Osteocyte (in vitro differentiated cells): ENCODE results near the gene HIBCH. TPM values are rescaled to one million over a fixed set of nuclear protein-coding genes. Genes with fewer than 3 reads are reported as not detected.
"Not testable (repeated sequence)": the region's sequence is repeated elsewhere in the genome, so short reads cannot be mapped to it uniquely, and the experiment has no call there.

Experiments used
- DNase-seq: peaks from one replicate; pipeline ENCODE4 v3.0.0; 2021; ENCODE audit warnings: mixed read lengths; ENCODE audit not compliant: unreplicated experiment; ENCODE audit errors: extremely low spot score
- H3K27ac Mint-ChIP-seq: one replicate; pipeline ENCODE4 v1.8.0; 2021; ENCODE audit warnings: mild to moderate bottlenecking, mixed read lengths; ENCODE audit not compliant: unreplicated experiment
- H3K27me3 Mint-ChIP-seq: one replicate; pipeline ENCODE4 v1.8.0; 2021; ENCODE audit warnings: mixed read lengths; ENCODE audit not compliant: unreplicated experiment
- H3K36me3 Mint-ChIP-seq: one replicate; pipeline ENCODE4 v1.8.0; 2021; ENCODE audit warnings: mixed read lengths; ENCODE audit not compliant: unreplicated experiment
- H3K4me1 Mint-ChIP-seq: one replicate; pipeline ENCODE4 v1.8.0; 2021; ENCODE audit warnings: mixed read lengths; ENCODE audit not compliant: unreplicated experiment
- H3K4me3 Mint-ChIP-seq: one replicate; pipeline ENCODE4 v1.8.0; 2021; ENCODE audit warnings: mild to moderate bottlenecking, moderate library complexity, mixed read lengths; ENCODE audit not compliant: unreplicated experiment
- H3K9me3 Mint-ChIP-seq: one replicate; pipeline ENCODE4 v1.8.0; 2021; ENCODE audit warnings: mixed read lengths; ENCODE audit not compliant: unreplicated experiment
- total RNA-seq: library from RNA; stranded (reverse); gene quantifications from 2 replicates; pipeline ENCODE4 v1.2.1, GENCODE V29; 2021
- TF ChIP-seq, protein P1 (sequence below): fragments of 200-600 bp; sonication (generic); IDR thresholded peaks from 2 replicates; pipeline ENCODE4 v1.5.0; 2021; ENCODE audit warnings: antibody characterized with exemption, mild to moderate bottlenecking, moderate library complexity

HIBCH gene
- total RNA-seq, 1 donor from 2014 or later, result 28.4 TPM

DNA sequence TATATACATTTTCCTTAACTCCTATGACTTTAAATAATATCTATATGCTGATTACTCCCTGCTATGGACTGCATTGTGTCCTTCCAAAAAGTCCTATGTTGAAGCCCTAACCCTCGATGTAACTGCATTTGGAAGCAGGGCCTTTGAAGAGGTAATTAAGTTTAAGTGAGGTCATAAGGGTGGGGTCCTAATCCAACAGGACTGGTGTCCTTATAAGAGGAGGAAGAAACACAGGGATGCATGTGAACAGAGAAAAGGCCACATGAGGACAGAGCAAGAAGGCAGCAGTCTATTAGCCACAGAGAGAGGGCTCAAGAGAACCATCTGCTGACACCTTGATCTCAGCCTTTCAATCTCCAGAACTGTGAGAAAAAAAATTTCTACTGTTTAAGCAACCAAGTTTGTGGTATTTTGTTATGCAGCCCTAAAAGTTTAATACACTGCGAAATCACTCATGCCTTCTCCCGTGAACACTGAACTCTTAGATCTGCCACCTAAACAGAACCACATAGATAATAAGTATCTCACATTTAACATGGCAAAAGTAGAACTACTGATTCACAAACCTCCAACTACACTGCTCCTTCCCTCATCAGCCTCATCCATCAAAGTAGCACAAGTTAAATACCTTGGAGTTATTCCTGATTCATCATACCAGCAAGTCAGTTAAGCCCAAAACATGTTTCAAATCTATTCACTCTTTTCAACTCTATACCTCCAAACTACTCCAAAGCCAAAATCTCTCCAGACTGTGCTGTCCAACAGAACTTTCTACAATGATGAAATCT is 65.4 kb downstream of the HIBCH start:
- Mint-ChIP-seq H3K4me1 (peaks cover 6% of the 10 kb centered on the region), H3K27me3 (no peaks in the 10 kb centered on the region), H3K27ac (no peak overlapping the region), H3K36me3 (peaks cover 40% of the 10 kb centered on the region), H3K9me3 (peaks cover 11% of the 10 kb centered on the region), H3K4me3 (no peak overlapping the region)
- no peak for DNase-seq
- TF ChIP-seq, protein P1, sequence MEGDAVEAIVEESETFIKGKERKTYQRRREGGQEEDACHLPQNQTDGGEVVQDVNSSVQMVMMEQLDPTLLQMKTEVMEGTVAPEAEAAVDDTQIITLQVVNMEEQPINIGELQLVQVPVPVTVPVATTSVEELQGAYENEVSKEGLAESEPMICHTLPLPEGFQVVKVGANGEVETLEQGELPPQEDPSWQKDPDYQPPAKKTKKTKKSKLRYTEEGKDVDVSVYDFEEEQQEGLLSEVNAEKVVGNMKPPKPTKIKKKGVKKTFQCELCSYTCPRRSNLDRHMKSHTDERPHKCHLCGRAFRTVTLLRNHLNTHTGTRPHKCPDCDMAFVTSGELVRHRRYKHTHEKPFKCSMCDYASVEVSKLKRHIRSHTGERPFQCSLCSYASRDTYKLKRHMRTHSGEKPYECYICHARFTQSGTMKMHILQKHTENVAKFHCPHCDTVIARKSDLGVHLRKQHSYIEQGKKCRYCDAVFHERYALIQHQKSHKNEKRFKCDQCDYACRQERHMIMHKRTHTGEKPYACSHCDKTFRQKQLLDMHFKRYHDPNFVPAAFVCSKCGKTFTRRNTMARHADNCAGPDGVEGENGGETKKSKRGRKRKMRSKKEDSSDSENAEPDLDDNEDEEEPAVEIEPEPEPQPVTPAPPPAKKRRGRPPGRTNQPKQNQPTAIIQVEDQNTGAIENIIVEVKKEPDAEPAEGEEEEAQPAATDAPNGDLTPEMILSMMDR, result no peak

DNA sequence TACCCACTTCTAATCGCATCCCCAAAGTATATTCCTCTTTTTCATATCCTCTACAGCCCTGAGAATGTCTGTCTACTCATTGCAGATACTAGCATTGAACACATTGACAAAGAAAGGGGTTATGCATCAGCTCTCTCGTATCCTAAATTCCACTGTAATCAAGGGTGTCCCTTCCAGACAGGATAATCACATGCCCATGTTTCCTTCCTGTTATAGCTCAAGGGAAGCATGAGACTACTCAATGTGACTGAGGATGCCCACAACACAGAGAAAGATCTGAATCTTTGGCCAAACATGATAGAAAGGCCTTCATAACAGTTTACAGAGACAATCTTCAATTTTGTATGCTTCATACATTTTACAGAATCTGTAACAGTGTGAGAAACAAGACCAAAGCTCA is 69.2 kb downstream of the HIBCH start:
- Mint-ChIP-seq H3K4me1 (no peaks in the 10 kb centered on the region), H3K27me3 (no peaks in the 10 kb centered on the region), H3K4me3 (no peak overlapping the region), H3K36me3 (peaks cover 22% of the 10 kb centered on the region), H3K9me3 (no peaks in the 10 kb centered on the region), H3K27ac (no peak overlapping the region)
- no peak for DNase-seq
- TF ChIP-seq, protein P1, result no peak

DNA sequence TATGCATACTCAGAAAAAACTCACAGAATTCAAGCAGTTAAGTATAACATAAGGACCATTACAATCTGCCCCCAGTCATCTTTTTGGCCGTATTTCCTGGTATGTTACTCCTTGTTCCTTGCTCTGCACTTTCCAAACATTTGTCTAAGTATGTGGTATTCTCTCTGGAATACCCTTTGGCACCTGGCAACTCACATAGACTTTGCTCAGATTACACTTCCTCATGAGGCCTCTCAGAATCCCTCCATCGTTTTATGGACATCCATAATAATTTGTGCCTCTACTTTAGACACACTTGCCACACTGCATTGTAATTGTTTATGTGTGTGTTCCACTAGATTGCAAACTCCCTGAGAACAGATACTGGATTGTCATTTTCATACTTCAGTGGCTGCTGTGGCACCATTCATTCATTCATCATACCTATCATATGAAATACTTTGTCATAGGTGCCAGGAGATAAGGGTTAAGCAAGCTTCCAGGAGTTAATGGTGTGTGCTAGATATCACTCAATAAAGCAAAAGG is 84.0 kb downstream of the HIBCH start:
- DNase-seq, result no peak
- Mint-ChIP-seq H3K27ac (no peak overlapping the region), H3K36me3 (peaks cover 24% of the 10 kb centered on the region), H3K9me3 (peaks cover 17% of the 10 kb centered on the region), H3K27me3 (no peaks in the 10 kb centered on the region), H3K4me1 (no peaks in the 10 kb centered on the region), H3K4me3 (no peak overlapping the region)
- TF ChIP-seq, protein P1, result no peak

DNA sequence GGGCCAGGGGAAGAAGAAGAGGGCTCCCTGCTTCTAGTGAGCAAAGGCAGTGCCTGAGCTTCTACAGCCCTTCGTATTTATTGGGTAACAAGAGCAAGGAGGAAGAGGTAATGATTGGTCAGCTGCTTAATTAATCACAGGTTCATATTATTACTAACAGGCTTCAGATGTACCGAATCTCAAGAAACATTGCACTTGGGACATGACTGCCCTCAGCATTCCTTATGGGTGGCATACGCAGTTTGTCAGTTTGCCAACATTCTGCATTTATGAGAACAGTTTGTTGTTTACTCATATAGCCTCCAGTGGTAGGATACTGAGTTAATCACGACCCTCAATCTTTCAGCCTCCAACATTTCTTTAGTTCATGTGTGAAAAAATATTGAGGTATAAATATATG is 84.5 kb downstream of the HIBCH start:
- H3K27me3 Mint-ChIP-seq, result no peaks in the 10 kb centered on the region

DNA sequence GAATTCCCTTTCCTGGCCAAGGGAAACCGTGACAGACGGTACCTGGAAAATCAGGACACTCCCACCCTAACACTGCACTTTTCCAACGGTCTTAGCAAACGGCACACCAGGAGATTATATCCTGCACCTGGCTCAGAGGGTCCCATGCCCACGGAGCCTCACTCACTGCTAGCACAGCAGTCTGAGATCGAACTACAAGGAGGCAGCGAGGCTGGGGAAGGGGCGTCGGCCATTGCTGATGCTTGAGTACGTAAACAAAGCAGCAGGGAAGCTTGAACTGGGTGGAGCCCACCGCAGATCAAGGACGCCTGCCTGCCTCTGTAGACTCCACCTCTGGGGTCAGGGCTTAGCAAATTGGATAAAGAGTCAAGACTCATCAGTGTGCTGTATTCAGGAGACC is 95.6 kb downstream of the HIBCH start:
- not testable (repeated sequence) for DNase-seq, H3K4me1 Mint-ChIP-seq, H3K4me3 Mint-ChIP-seq, H3K27ac Mint-ChIP-seq, H3K27me3 Mint-ChIP-seq
- peaks cover 44% of the 10 kb centered on the region for H3K36me3 Mint-ChIP-seq
- peaks cover 10% of the 10 kb centered on the region for H3K9me3 Mint-ChIP-seq

More for the DNA sequence above, 84.5 kb downstream of the HIBCH start:
- Mint-ChIP-seq H3K9me3 (peaks cover 12% of the 10 kb centered on the region), H3K27ac (no peak overlapping the region), H3K4me1 (no peaks in the 10 kb centered on the region), H3K4me3 (no peak overlapping the region), H3K36me3 (peaks cover 19% of the 10 kb centered on the region)
- no peak for DNase-seq
- TF ChIP-seq, protein P1, result no peak

DNA sequence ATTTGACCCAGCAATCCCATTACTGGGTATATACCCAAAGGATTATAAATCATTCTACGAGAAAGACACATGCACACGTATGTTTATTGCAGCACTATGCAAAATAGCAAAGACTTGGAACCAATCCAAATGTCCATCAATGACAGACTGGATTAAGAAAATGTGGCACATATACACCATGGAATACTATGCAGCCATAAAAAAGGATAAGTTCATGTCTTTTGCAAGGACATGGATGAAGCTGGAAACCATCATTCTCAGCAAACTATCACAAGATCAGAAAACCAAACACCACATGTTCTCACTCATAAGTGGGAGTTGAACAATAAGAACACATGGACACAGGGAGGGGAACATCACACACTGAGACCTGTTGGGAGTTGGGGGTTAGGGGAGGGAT is 96.9 kb downstream of the HIBCH start:
- Mint-ChIP-seq H3K9me3 (peaks cover 10% of the 10 kb centered on the region), H3K36me3 (peaks cover 43% of the 10 kb centered on the region)
- H3K4me1 Mint-ChIP-seq, H3K4me3 Mint-ChIP-seq, H3K27me3 Mint-ChIP-seq, DNase-seq, H3K27ac Mint-ChIP-seq: not testable (repeated sequence)
